Type B pancreatic cell (in vitro differentiated cells): ENCODE measurements around the gene SPRY4. TPM values are rescaled to one million over a fixed set of nuclear protein-coding genes. Genes with fewer than 3 reads are reported as not detected.

Experiments
- DNase-seq: peaks from one replicate; pipeline ENCODE4 v3.0.0; 2021; ENCODE audit warnings: mixed read lengths; ENCODE audit not compliant: unreplicated experiment; ENCODE audit errors: extremely low spot score
- H3K27ac Mint-ChIP-seq: 2 replicates; pipeline ENCODE4 v1.8.0; 2021; ENCODE audit warnings: mild to moderate bottlenecking, mixed read lengths
- H3K27me3 Mint-ChIP-seq: 2 replicates; pipeline ENCODE4 v1.8.0; 2021; ENCODE audit warnings: mixed read lengths
- H3K36me3 Mint-ChIP-seq: 2 replicates; pipeline ENCODE4 v1.8.0; 2021; ENCODE audit warnings: mixed read lengths
- H3K4me1 Mint-ChIP-seq: one replicate; pipeline ENCODE4 v1.8.0; 2021; ENCODE audit warnings: mixed read lengths; ENCODE audit not compliant: unreplicated experiment
- H3K4me3 Mint-ChIP-seq: 2 replicates; pipeline ENCODE4 v1.8.0; 2021; ENCODE audit warnings: mild to moderate bottlenecking, mixed read lengths
- H3K9me3 Mint-ChIP-seq: 2 replicates; pipeline ENCODE4 v1.8.0; 2021; ENCODE audit warnings: mixed read lengths
- CTCF ChIP-seq: fragments of 200-600 bp; sonication (generic); conservative IDR thresholded peaks from 2 replicates; pipeline ENCODE4 v1.5.0; 2021; ENCODE audit warnings: antibody characterized with exemption, mild to moderate bottlenecking
- total RNA-seq: library from RNA; stranded (reverse); gene quantifications from 2 replicates; pipeline ENCODE4 v1.2.1, GENCODE V29; 2021; ENCODE audit warnings: low replicate concordance

The SPRY4 gene
- total RNA-seq, 1 donor from 2014 or later, result 20.7 TPM

GRCh38 chr5:142307146-142307890 is 17.5 kb downstream of the SPRY4 start:
- no peaks in the 10 kb centered on the region for H3K27me3 Mint-ChIP-seq
- TF ChIP-seq CTCF, result no peak
- H3K4me1 Mint-ChIP-seq, result peaks cover 61% of the 10 kb centered on the region
- no peak for DNase-seq
- H3K9me3 Mint-ChIP-seq, result no peaks in the 10 kb centered on the region
- peaks cover 9% of the 10 kb centered on the region for H3K36me3 Mint-ChIP-seq
- no peak overlapping the region for H3K27ac Mint-ChIP-seq
- H3K4me3 Mint-ChIP-seq, result no peak overlapping the region

- peaks cover 55% of the 10 kb centered on the region for H3K4me1 Mint-ChIP-seq
- no peaks in the 10 kb centered on the region for H3K9me3 Mint-ChIP-seq
- no peak for DNase-seq
- H3K36me3 Mint-ChIP-seq, result peaks cover 7% of the 10 kb centered on the region
- peak overlapping the region; percentile 53 for H3K4me3 Mint-ChIP-seq
- TF ChIP-seq CTCF, result no peak
- H3K27ac Mint-ChIP-seq, result peak overlapping the region; percentile 58
- no peaks in the 10 kb centered on the region for H3K27me3 Mint-ChIP-seq
These were observed 18.7 kb downstream of the SPRY4 start for GRCh38 chr5:142306077-142306502.

GRCh38 chr5:142305211-142305610 is 19.6 kb downstream of the SPRY4 start:
- H3K4me1 Mint-ChIP-seq, result peaks cover 47% of the 10 kb centered on the region

GRCh38 chr5:142304013-142304701 is 20.7 kb downstream of the SPRY4 start:
- Mint-ChIP-seq H3K4me1 (peaks cover 48% of the 10 kb centered on the region), H3K9me3 (no peaks in the 10 kb centered on the region), H3K27ac (no peak overlapping the region), H3K27me3 (no peaks in the 10 kb centered on the region), H3K4me3 (no peak overlapping the region), H3K36me3 (no peaks in the 10 kb centered on the region)
- no peak for DNase-seq
- TF ChIP-seq CTCF, result no peak

More at GRCh38 chr5:142305211-142305610, 19.6 kb downstream of the SPRY4 start:
- H3K27ac Mint-ChIP-seq, result no peak overlapping the region
- H3K4me3 Mint-ChIP-seq, result no peak overlapping the region
- no peak for DNase-seq
- H3K9me3 Mint-ChIP-seq, result no peaks in the 10 kb centered on the region
- no peak for TF ChIP-seq CTCF
- no peaks in the 10 kb centered on the region for H3K27me3 Mint-ChIP-seq
- H3K36me3 Mint-ChIP-seq, result peaks cover 3% of the 10 kb centered on the region

- Mint-ChIP-seq H3K27me3 (no peaks in the 10 kb centered on the region), H3K36me3 (no peaks in the 10 kb centered on the region), H3K4me3 (no peak overlapping the region), H3K27ac (no peak overlapping the region), H3K4me1 (peaks cover 48% of the 10 kb centered on the region), H3K9me3 (no peaks in the 10 kb centered on the region)
- no peak for DNase-seq
- no peak for TF ChIP-seq CTCF
These were observed 21.3 kb downstream of the SPRY4 start for GRCh38 chr5:142303565-142303964.
